Pons (tissue), 1 donor: Measurements from ENCODE around the gene SOCS2.
A peak's percentile ranks its signal among the peaks of the same experiment; 100 is the strongest.
"Not testable (repeated sequence)": the region's sequence is repeated elsewhere in the genome, so short reads cannot be mapped to it uniquely, and the experiment has no call there.

Experiments used
- DNase-seq: peaks from one replicate; pipeline ENCODE4 v3.0.0-alpha.2; 2016; ENCODE audit warnings: low spot score

SOCS2 gene

GRCh38 chr12:93593843-93594242 lies 21.4 kb downstream of the SOCS2 start:
- no peak for DNase-seq

GRCh38 chr12:93594766-93595311 lies 22.4 kb downstream of the SOCS2 start:
- no peak for DNase-seq

- no peak for DNase-seq
Observed at GRCh38 chr12:93595351-93595750, 22.9 kb downstream of the SOCS2 start.

- DNase-seq: no peak
Observed at GRCh38 chr12:93597608-93598007, 25.1 kb downstream of the SOCS2 start.

GRCh38 chr12:93599192-93599591 lies 26.7 kb downstream of the SOCS2 start:
- no peak for DNase-seq

GRCh38 chr12:93601591-93601990 lies 29.1 kb downstream of the SOCS2 start:
- no peak for DNase-seq

GRCh38 chr12:93602897-93603668 lies 30.6 kb downstream of the SOCS2 start:
- DNase-seq: no peak

GRCh38 chr12:93603762-93604161 lies 31.3 kb downstream of the SOCS2 start:
- no peak for DNase-seq

- no peak for DNase-seq
Observed at GRCh38 chr12:93608313-93608712, 35.8 kb downstream of the SOCS2 start.

GRCh38 chr12:93609281-93610192 lies 37.1 kb downstream of the SOCS2 start:
- no peak for DNase-seq

- peak; percentile 61 for DNase-seq
Observed at GRCh38 chr12:93612776-93613175, 40.3 kb downstream of the SOCS2 start.

GRCh38 chr12:93614917-93615596 lies 42.6 kb downstream of the SOCS2 start:
- no peak for DNase-seq

GRCh38 chr12:93616584-93617101 lies 44.2 kb downstream of the SOCS2 start:
- DNase-seq: no peak

GRCh38 chr12:93618891-93619410 lies 46.5 kb downstream of the SOCS2 start:
- no peak for DNase-seq

- DNase-seq: no peak
Observed at GRCh38 chr12:93621986-93622385, 49.5 kb downstream of the SOCS2 start.

- no peak for DNase-seq
Observed at GRCh38 chr12:93622485-93622884, 50.0 kb downstream of the SOCS2 start.

- no peak for DNase-seq
Observed at GRCh38 chr12:93624595-93625294, 52.3 kb downstream of the SOCS2 start.

GRCh38 chr12:93625295-93625645 lies 52.8 kb downstream of the SOCS2 start:
- DNase-seq: not testable (repeated sequence)

GRCh38 chr12:93626160-93626559 lies 53.7 kb downstream of the SOCS2 start:
- DNase-seq: no peak
